Peyer's patch (tissue), 4 donors: ENCODE data around the gene SIGLEC6. TPM values are rescaled to one million over a fixed set of nuclear protein-coding genes. Genes with fewer than 3 reads are reported as not detected.

ENCODE experiments used
- DNase-seq, 3 donors: peaks; one replicate each; pipeline ENCODE4 v3.0.0-alpha.2; 2017 to 2019
- H3K27ac ChIP-seq, 4 donors: fragments of 200-600 bp; sonication (generic); one replicate each; pipeline ENCODE4 v1.5.1; 2016 to 2019
- H3K27me3 ChIP-seq, 2 donors: fragments of 200-600 bp; sonication (generic); one replicate each; pipeline ENCODE4 v1.5.1; 2019
- H3K36me3 ChIP-seq, 3 donors: fragments of 200-600 bp; sonication (generic); one replicate each; pipeline ENCODE4 v1.5.1; 2016 to 2019
- H3K4me1 ChIP-seq, 4 donors: fragments of 200-600 bp; sonication (generic); one replicate each; pipeline ENCODE4 v1.5.1; 2016 to 2019
- H3K4me3 ChIP-seq, 4 donors: fragments of 200-600 bp; sonication (generic); 1 replicate in 3 of 4; 2 replicates in 1 of 4; pipeline ENCODE4 v1.5.1; 2016 to 2019; ENCODE audit warnings: mild to moderate bottlenecking in 1 of 4
- H3K9me3 ChIP-seq, 4 donors: fragments of 200-600 bp; sonication (generic); one replicate each; pipeline ENCODE4 v1.5.1; 2016 to 2019; ENCODE audit warnings: mild to moderate bottlenecking in 1 of 4
- CTCF ChIP-seq, 6 experiments: fragments of 450-650 bp in 4 of 6; fragments of 200-600 bp in 2 of 6; sonication (generic) in 1 of 6; IDR thresholded peaks; one replicate each; pipeline ENCODE4 v1.5.1; 2017 to 2019; ENCODE audit warnings: antibody characterized with exemption in 6 of 6, mild to moderate bottlenecking in 3 of 6, moderate library complexity in 1 of 6
- POLR2A ChIP-seq, 2 donors: fragments of 450-650 bp; IDR thresholded peaks; one replicate each; pipeline ENCODE4 v1.5.1; 2017; ENCODE audit warnings: antibody characterized with exemption in 2 of 2, mild to moderate bottlenecking in 2 of 2, moderate library complexity in 2 of 2
- total RNA-seq, 4 donors: library from RNA; depleted of rRNA; stranded (reverse); fragments of >200 nt; gene quantifications; one replicate each; pipeline ENCODE4 v1.1.0, GENCODE V29; 2016

Gene SIGLEC6
- total RNA-seq, 4 donors from 2014 or later: 2.7 to 19.8 (median 6.8) TPM; not detected in 1

DNA sequence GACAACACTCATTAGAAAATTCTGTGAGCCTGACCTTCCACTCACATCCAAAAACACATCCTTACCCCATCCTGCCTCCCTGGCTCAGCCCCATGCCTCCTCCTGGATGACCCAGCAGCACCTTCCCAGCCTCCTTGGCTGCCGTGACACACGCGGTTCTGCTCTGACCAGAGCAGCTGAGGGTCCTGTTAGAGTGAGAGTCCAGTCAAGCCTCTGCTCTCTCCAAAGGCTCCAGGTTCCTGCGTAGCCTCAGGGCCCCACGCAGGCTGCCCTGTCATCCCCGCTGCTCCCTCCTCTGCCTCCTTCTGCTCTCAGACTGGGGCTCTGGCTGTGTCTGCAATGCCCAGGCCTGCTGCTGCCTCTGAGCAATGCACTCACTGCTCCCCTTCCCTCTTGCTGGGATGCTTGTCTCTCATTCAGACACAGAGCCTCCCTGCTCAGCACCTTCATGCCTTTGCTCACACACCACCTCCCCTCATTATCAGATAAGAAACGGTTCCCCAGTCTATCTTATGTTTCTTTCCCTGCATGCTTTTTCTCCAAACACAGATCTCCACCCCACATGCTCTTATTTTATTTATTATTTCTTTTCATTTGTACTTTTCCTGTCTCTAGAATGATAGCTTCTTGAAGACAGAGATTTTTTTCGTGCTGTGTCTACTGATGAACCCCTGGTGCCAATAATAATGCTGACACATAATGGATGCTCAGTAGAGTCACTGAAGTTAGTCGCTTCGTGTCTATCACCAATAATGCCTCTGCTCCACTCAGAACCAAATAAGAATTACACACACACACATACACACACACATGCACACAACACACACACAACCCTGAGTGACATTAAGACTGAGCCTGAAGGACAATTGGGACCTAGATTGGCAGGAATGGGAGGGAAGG, 10.2 kb upstream of the SIGLEC6 start:
- H3K9me3 ChIP-seq: no peaks in the 10 kb centered on the region
- no peak for DNase-seq
- H3K4me1 ChIP-seq: no peaks in the 10 kb centered on the region
- TF ChIP-seq POLR2A (IDR thresholded peaks at IDR 0.05) (no peak), CTCF (IDR thresholded peaks at IDR 0.05) (no peak)
- no peak overlapping the region for H3K27ac ChIP-seq
- H3K4me3 ChIP-seq: no peak overlapping the region
- no peaks in the 10 kb centered on the region for H3K36me3 ChIP-seq
- no peaks in the 10 kb centered on the region for H3K27me3 ChIP-seq

GRCh38 chr19:51539821-51540366, 8.4 kb upstream of the SIGLEC6 start:
- Histone ChIP-seq H3K4me3 (no peak overlapping the region), H3K27me3 (no peaks in the 10 kb centered on the region), H3K36me3 (no peaks in the 10 kb centered on the region), H3K4me1 (no peaks in the 10 kb centered on the region), H3K27ac (no peak overlapping the region), H3K9me3 (no peaks in the 10 kb centered on the region)
- DNase-seq: no peak
- no peak for TF ChIP-seq POLR2A (IDR thresholded peaks at IDR 0.05)

GRCh38 chr19:51535535-51535934, 4.1 kb upstream of the SIGLEC6 start:
- no peaks in the 10 kb centered on the region for H3K4me1 ChIP-seq
- no peak for TF ChIP-seq CTCF (IDR thresholded peaks at IDR 0.05)
- TF ChIP-seq POLR2A (IDR thresholded peaks at IDR 0.05): no peak
- no peaks in the 10 kb centered on the region for H3K27me3 ChIP-seq
- no peak overlapping the region for H3K4me3 ChIP-seq
- no peak for DNase-seq
- no peaks in the 10 kb centered on the region for H3K36me3 ChIP-seq
- no peak overlapping the region for H3K27ac ChIP-seq
- H3K9me3 ChIP-seq: no peaks in the 10 kb centered on the region

DNA sequence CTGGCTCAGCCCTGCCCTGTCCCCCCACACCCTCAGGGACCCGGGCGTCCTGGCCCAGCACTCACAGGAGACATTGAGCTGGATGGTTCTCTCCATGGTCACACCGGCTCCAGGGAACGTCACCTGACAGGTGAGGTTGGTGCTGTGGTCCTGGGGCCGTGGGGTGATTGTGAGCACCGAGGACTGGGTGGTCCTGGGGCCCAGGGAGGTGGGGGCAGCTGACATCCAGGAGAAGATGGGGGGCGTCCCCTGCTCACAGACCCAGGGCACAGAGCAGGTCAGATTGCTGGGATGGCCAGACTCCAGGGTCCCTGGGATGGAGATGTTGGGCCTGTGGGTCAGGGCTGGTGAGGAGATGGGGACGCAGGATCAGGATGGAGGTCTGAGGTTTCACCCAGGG, 854 bp downstream of the SIGLEC6 start:
- Histone ChIP-seq H3K27ac (peak overlapping the region in 1 of 4 donors; percentile 82), H3K27me3 (no peaks in the 10 kb centered on the region), H3K36me3 (no peaks in the 10 kb centered on the region), H3K9me3 (no peaks in the 10 kb centered on the region), H3K4me1 (peaks cover 0 to 5% (median 0%) of the 10 kb centered on the region in 4 donors), H3K4me3 (peak overlapping the region in 3 of 4 donors; percentile 17 to 46 (median 38))
- TF ChIP-seq POLR2A (IDR thresholded peaks at IDR 0.05) (no peak), CTCF (IDR thresholded peaks at IDR 0.05) (no peak)
- no peak for DNase-seq

DNA sequence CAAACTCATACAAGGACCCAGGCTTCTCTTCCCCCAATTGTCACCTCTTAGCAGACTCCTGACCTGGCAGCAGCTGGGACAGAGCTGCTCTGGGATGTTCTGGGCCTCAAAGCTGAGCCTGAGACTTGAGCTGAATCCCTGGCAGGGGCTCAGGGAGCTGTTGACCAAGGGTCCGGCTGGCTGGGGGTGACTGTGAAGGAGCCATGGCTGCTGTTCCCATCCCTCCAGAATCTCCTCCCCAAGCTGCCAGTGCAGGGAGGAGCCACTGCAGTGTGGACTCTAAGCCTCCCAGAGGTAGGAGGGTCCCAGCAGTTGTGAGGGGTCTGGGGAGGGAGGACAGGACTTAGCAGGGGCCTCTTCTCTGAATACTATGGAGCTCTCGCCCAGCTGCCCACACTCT, 2.2 kb downstream of the SIGLEC6 start:
- no peaks in the 10 kb centered on the region for H3K27me3 ChIP-seq
- DNase-seq: no peak
- no peak overlapping the region for H3K4me3 ChIP-seq
- TF ChIP-seq POLR2A (IDR thresholded peaks at IDR 0.05) (no peak), CTCF (IDR thresholded peaks at IDR 0.05) (no peak)
- no peak overlapping the region for H3K27ac ChIP-seq
- H3K36me3 ChIP-seq: no peaks in the 10 kb centered on the region
- peaks cover 0 to 5% (median 0%) of the 10 kb centered on the region in 4 donors for H3K4me1 ChIP-seq
- no peaks in the 10 kb centered on the region for H3K9me3 ChIP-seq

- H3K4me3 ChIP-seq: no peak overlapping the region
- no peaks in the 10 kb centered on the region for H3K27me3 ChIP-seq
- TF ChIP-seq POLR2A (IDR thresholded peaks at IDR 0.05): no peak
- no peak for TF ChIP-seq CTCF (IDR thresholded peaks at IDR 0.05)
- DNase-seq: no peak
- H3K36me3 ChIP-seq: no peaks in the 10 kb centered on the region
- H3K4me1 ChIP-seq: peaks cover 0 to 5% (median 0%) of the 10 kb centered on the region in 4 donors
- no peaks in the 10 kb centered on the region for H3K9me3 ChIP-seq
- H3K27ac ChIP-seq: no peak overlapping the region
These were observed 5.8 kb downstream of the SIGLEC6 start for GRCh38 chr19:51525651-51526050.
